Measurements from ENCODE around the gene SLC39A10. TPM values are rescaled to one million over a fixed set of nuclear protein-coding genes. Genes with fewer than 3 reads are reported as not detected.

Gene SLC39A10, protein sequence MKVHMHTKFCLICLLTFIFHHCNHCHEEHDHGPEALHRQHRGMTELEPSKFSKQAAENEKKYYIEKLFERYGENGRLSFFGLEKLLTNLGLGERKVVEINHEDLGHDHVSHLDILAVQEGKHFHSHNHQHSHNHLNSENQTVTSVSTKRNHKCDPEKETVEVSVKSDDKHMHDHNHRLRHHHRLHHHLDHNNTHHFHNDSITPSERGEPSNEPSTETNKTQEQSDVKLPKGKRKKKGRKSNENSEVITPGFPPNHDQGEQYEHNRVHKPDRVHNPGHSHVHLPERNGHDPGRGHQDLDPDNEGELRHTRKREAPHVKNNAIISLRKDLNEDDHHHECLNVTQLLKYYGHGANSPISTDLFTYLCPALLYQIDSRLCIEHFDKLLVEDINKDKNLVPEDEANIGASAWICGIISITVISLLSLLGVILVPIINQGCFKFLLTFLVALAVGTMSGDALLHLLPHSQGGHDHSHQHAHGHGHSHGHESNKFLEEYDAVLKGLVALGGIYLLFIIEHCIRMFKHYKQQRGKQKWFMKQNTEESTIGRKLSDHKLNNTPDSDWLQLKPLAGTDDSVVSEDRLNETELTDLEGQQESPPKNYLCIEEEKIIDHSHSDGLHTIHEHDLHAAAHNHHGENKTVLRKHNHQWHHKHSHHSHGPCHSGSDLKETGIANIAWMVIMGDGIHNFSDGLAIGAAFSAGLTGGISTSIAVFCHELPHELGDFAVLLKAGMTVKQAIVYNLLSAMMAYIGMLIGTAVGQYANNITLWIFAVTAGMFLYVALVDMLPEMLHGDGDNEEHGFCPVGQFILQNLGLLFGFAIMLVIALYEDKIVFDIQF
- total RNA-seq, result 10 to 100 TPM in 1 of 4 donors, 1 to 10 TPM in 3; 6.1 to 10.5 (median 9.7) TPM
- polyA plus RNA-seq, result 10 to 100 TPM in 1 of 3 donors, 1 to 10 TPM in 1, under 1 TPM in 1; 0.60 to 15.4 (median 1.2) TPM

- peak; percentile 99 for DNase-seq
- no peaks in the 10 kb centered on the region for H3K27me3 ChIP-seq
- TF ChIP-seq POLR2A (IDR thresholded peaks at IDR 0.05) (peak; percentile 89 to 94), EP300 (IDR thresholded peaks at IDR 0.05) (no peak), POLR2AphosphoS5 (IDR thresholded peaks at IDR 0.05) (peak; percentile 97 to 98 (median 98))
- TF ChIP-seq, protein P1, sequence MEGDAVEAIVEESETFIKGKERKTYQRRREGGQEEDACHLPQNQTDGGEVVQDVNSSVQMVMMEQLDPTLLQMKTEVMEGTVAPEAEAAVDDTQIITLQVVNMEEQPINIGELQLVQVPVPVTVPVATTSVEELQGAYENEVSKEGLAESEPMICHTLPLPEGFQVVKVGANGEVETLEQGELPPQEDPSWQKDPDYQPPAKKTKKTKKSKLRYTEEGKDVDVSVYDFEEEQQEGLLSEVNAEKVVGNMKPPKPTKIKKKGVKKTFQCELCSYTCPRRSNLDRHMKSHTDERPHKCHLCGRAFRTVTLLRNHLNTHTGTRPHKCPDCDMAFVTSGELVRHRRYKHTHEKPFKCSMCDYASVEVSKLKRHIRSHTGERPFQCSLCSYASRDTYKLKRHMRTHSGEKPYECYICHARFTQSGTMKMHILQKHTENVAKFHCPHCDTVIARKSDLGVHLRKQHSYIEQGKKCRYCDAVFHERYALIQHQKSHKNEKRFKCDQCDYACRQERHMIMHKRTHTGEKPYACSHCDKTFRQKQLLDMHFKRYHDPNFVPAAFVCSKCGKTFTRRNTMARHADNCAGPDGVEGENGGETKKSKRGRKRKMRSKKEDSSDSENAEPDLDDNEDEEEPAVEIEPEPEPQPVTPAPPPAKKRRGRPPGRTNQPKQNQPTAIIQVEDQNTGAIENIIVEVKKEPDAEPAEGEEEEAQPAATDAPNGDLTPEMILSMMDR (IDR thresholded peaks at IDR 0.05), result peak in 2 of 4 experiments; percentile 10 to 43
- no peaks in the 10 kb centered on the region for H3K9me3 ChIP-seq
- WGBS, 2 donors, result 0% methylated on average over 85 of the region's 85 CpGs
- H3K4me3 ChIP-seq, result peak within 1 kb of the TSS; percentile 61 to 99 (median 96)
- intact Hi-C loops (cut with DNase I), result loop anchor here (5.0 kb wide), 1 partner anchor 160 kb away; no protein-coding TSS in a partner anchor
- no peaks in the 10 kb centered on the region for H3K36me3 ChIP-seq
- H3K4me1 ChIP-seq, result peaks cover 0 to 32% (median 22%) of the 10 kb centered on the region in 4 donors
- H3K27ac ChIP-seq, result peak within 1 kb of the TSS; percentile 93 to 100 (median 100)
These were observed at the start of gene SLC39A10 for GRCh38 chr2:195656859-195657633. TSS of gene SLC39A10 (plus strand) at chr2:195657226. CDS start at chr2:195680043, 22,817 bp downstream.

GRCh38 chr2:195608768-195609454 is 48.1 kb upstream of the SLC39A10 start:
- intact Hi-C loops (cut with DNase I), result no loop called here
- no peak for DNase-seq
- TF ChIP-seq POLR2AphosphoS5 (IDR thresholded peaks at IDR 0.05), result no peak
- TF ChIP-seq POLR2A (IDR thresholded peaks at IDR 0.05), result no peak
- no peak for TF ChIP-seq EP300 (IDR thresholded peaks at IDR 0.05)
- TF ChIP-seq, protein P1 (IDR thresholded peaks at IDR 0.05), result no peak
- Histone ChIP-seq H3K4me1 (peaks cover 0 to 20% (median 16%) of the 10 kb centered on the region in 4 donors), H3K4me3 (no peak overlapping the region), H3K27me3 (no peaks in the 10 kb centered on the region), H3K27ac (no peak overlapping the region), H3K9me3 (no peaks in the 10 kb centered on the region), H3K36me3 (no peaks in the 10 kb centered on the region)
- 88 to 92% methylated on average over 7 of the region's 7 CpGs for WGBS, 2 donors

GRCh38 chr2:195610717-195611116 is 46.3 kb upstream of the SLC39A10 start:
- H3K27me3 ChIP-seq, result no peaks in the 10 kb centered on the region
- no peaks in the 10 kb centered on the region for H3K36me3 ChIP-seq
- peaks cover 0 to 23% (median 20%) of the 10 kb centered on the region in 4 donors for H3K4me1 ChIP-seq
- no peaks in the 10 kb centered on the region for H3K9me3 ChIP-seq
- H3K27ac ChIP-seq, result no peak overlapping the region
- H3K4me3 ChIP-seq, result no peak overlapping the region
- no peak for DNase-seq
- TF ChIP-seq, protein P1 (IDR thresholded peaks at IDR 0.05), result no peak
- TF ChIP-seq POLR2A (IDR thresholded peaks at IDR 0.05), result no peak
- no peak for TF ChIP-seq POLR2AphosphoS5 (IDR thresholded peaks at IDR 0.05)
- no peak for TF ChIP-seq EP300 (IDR thresholded peaks at IDR 0.05)
- intact Hi-C loops (cut with DNase I), result no loop called here

All from sigmoid colon (tissue), 7 donors.